ENCODE data around the gene SELENOW. TPM values are rescaled to one million over a fixed set of nuclear protein-coding genes. Genes with fewer than 3 reads are reported as not detected.

The SELENOW gene
- total RNA-seq, 1 donor from 2014 or later: 262 TPM

DNA sequence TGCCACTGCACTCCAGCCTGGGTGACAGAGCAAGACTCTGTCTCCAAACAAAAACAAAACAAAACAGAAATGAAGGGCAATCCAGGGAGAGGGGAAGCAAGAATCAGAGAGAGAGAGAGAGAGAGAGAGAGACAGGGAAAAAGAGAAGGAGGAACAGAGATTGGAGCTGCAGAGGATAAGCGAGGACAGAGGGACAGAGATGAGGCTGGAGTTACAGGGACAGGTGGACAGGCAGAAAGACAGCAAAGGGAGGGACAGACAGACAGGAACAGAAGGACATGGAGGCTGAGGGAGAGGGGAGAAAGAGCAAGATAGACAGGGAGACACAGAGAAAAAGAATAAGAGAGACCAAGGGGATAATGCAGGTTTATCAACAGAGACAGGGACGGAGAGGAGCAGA lies 41.9 kb downstream of the SELENOW start:
- H3K4me1 ChIP-seq: no peaks in the 10 kb centered on the region
- H3K36me3 ChIP-seq: no peaks in the 10 kb centered on the region
- no peaks in the 10 kb centered on the region for H3K9me3 ChIP-seq
- no peak overlapping the region for H3K27ac ChIP-seq
- H3K27me3 ChIP-seq: peaks cover 25% of the 10 kb centered on the region
- no peak overlapping the region for H3K4me3 ChIP-seq
- no peak for ATAC-seq
- intact Hi-C loops (cut with DNase I): no loop called here
- TF ChIP-seq, protein P1, sequence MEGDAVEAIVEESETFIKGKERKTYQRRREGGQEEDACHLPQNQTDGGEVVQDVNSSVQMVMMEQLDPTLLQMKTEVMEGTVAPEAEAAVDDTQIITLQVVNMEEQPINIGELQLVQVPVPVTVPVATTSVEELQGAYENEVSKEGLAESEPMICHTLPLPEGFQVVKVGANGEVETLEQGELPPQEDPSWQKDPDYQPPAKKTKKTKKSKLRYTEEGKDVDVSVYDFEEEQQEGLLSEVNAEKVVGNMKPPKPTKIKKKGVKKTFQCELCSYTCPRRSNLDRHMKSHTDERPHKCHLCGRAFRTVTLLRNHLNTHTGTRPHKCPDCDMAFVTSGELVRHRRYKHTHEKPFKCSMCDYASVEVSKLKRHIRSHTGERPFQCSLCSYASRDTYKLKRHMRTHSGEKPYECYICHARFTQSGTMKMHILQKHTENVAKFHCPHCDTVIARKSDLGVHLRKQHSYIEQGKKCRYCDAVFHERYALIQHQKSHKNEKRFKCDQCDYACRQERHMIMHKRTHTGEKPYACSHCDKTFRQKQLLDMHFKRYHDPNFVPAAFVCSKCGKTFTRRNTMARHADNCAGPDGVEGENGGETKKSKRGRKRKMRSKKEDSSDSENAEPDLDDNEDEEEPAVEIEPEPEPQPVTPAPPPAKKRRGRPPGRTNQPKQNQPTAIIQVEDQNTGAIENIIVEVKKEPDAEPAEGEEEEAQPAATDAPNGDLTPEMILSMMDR (IDR thresholded peaks at IDR 0.05): no peak
- no peak for DNase-seq

DNA sequence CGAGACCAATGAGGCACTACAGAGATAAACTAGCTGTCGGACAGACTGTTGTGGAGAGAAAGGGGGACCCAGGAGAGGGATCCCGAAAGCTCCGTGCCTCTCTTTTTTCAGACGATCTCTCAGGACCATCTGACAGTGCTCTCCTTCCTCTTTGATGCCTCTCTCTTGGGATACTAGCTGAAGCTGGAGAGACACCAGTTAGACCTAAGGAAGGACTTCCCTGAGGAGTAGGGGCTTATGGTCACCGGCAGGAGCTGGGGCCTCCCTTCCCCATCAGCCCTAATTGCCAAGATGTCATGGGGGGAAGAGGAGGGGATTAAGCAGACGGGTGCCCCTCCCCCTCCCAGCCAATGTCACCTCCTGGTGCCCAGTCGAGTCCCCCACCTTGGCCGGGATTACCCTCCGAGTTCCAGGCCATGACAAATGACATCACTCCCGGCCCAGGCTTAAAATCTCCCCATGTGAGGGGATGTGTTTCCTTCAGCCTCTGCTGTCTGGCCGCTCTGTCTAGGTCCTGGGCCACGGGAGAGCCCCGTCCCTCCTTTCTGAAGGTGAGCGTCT lies 43.0 kb downstream of the SELENOW start, which contains the start of gene CRX:
TSS of gene CRX (plus strand) at position 478 of the 561 bp plus-strand sequence. CDS start 12,507 bp downstream, outside the sequence.
- Histone ChIP-seq H3K27me3 (peaks cover 25% of the 10 kb centered on the region), H3K4me3 (no peak within 1 kb of the TSS), H3K27ac (no peak within 1 kb of the TSS), H3K4me1 (no peaks in the 10 kb centered on the region), H3K9me3 (no peaks in the 10 kb centered on the region), H3K36me3 (no peaks in the 10 kb centered on the region)
- intact Hi-C loops (cut with DNase I): no loop called here
- TF ChIP-seq, protein P1 (IDR thresholded peaks at IDR 0.05): no peak
- ATAC-seq (no peak), DNase-seq (no peak)

DNA sequence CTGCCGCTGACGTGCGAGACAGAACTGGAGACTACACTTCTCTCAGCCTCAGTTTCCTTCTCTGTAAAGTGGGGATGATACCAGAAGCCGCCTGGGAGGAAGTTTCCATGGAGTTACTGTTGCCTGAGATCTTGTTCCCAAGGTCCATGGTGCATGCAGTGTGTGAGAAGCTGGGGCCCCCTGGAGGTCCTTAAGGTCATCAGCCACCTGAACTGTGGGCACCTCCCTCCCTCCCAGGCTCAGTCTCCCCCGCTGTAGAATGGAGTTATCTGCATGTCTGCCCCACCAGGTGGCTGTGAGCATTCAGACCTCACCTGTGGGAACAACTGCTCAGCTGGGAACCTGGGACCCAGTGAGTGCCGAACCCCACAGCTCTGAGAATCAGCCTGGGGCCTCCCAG lies 45.9 kb downstream of the SELENOW start:
- Histone ChIP-seq H3K4me1 (no peaks in the 10 kb centered on the region), H3K36me3 (no peaks in the 10 kb centered on the region), H3K9me3 (no peaks in the 10 kb centered on the region), H3K4me3 (no peak overlapping the region), H3K27me3 (peaks cover 16% of the 10 kb centered on the region), H3K27ac (no peak overlapping the region)
- DNase-seq (no peak), ATAC-seq (no peak)
- intact Hi-C loops (cut with DNase I): no loop called here
- TF ChIP-seq, protein P1 (IDR thresholded peaks at IDR 0.05): no peak

DNA sequence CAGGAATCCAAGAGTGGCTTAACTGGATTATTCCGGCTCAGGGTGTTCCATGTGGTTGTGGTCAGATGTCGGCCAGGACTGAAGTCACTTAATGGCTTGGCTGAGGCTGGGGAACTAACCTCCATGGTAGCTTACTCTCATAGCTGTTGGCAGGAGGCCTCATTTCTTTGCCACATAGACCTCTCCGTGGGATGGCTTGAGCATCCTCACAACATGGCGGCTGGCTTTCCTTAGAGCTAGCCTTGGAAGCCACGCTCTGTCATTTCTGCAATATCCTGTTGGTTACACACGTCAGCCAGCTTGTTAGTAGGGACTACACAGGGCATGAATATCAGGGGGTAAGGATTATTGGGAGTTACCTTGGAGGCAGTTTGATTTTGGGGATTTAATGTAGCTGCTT lies 48.3 kb downstream of the SELENOW start:
- Histone ChIP-seq H3K9me3 (no peaks in the 10 kb centered on the region), H3K27ac (no peak overlapping the region), H3K27me3 (peaks cover 7% of the 10 kb centered on the region), H3K4me3 (no peak overlapping the region), H3K4me1 (no peaks in the 10 kb centered on the region), H3K36me3 (no peaks in the 10 kb centered on the region)
- DNase-seq: no peak
- intact Hi-C loops (cut with DNase I): no loop called here
- TF ChIP-seq, protein P1 (IDR thresholded peaks at IDR 0.05): no peak
- no peak for ATAC-seq

DNA sequence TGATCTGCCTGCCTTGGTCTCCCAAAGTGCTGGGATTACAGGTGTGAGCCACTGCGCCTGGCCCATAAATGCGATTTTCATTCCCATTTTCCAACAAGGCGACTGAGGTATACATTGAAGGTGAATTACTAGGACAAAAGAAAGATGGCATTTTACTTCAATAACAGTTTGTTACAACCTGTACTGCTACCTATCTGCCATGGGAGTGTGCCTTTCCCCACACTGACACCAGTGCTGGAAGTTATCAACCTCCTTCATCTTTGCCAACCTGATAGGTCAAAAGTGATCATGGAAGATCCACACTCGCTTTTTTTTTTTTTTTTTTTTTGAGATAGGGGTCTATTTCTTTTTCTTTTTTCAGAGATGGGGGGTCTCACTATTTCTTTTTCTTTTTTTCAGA lies 54.2 kb downstream of the SELENOW start:
- no peak for ATAC-seq
- Histone ChIP-seq H3K27me3 (peaks cover 6% of the 10 kb centered on the region), H3K27ac (no peak overlapping the region), H3K36me3 (no peaks in the 10 kb centered on the region), H3K9me3 (no peaks in the 10 kb centered on the region), H3K4me3 (no peak overlapping the region), H3K4me1 (no peaks in the 10 kb centered on the region)
- intact Hi-C loops (cut with DNase I): no loop called here
- no peak for DNase-seq
- TF ChIP-seq, protein P1 (IDR thresholded peaks at IDR 0.05): no peak

Other genes starting within 250 kb of the SELENOW start
- 0.26 TPM for gene ZNF541, start 205.6 kb upstream of the SELENOW start, total RNA-seq
- gene BICRA, start 169.6 kb upstream of the SELENOW start, total RNA-seq: 15.9 TPM
- 210 TPM for gene EHD2, start 65.3 kb upstream of the SELENOW start, total RNA-seq
- gene NOP53, start 33.2 kb upstream of the SELENOW start, total RNA-seq: 260 TPM
- not detected for gene TPRX1, start 25.8 kb downstream of the SELENOW start, total RNA-seq
- gene CRX, start 43.2 kb downstream of the SELENOW start, total RNA-seq: not detected
- not detected for gene TPRX2, start 80.5 kb downstream of the SELENOW start, total RNA-seq
- gene SULT2A1, start 107.6 kb downstream of the SELENOW start, total RNA-seq: not detected
- gene BSPH1, start 213.5 kb downstream of the SELENOW start, total RNA-seq: not detected
- gene ELSPBP1, start 215.9 kb downstream of the SELENOW start, total RNA-seq: not detected

All from upper lobe of right lung (tissue), 1 donor.